Purkinje cell (primary cell): ENCODE results near the gene SOCS7. TPM values are rescaled to one million over a fixed set of nuclear protein-coding genes. Genes with fewer than 3 reads are reported as not detected.

Source experiments
- polyA plus RNA-seq: library from polyadenylated mRNA; unstranded; fragments of >200 nt; fragmentation: Nextera tagmentation; gene quantifications from 2 replicates; pipeline ENCODE4 v1.2.1, GENCODE V29; 2014

Gene SOCS7
- 1.2 and 1.3 TPM in 2 replicates for polyA plus RNA-seq

GRCh38 chr17:38351412-38352222 lies at the start of gene SOCS7:
SOCS7 (plus strand) TSS chr17:38351844; CDS start chr17:38352053, 209 bp downstream.

GRCh38 chr17:38343608-38344419 lies 7.8 kb upstream of the SOCS7 start, which contains the start of gene GPR179:
GPR179 (minus strand) TSS chr17:38343956; CDS start chr17:38343789, 167 bp downstream.

GRCh38 chr17:38428112-38428642 lies 76.5 kb downstream of the SOCS7 start, which contains the start of gene ARHGAP23:
ARHGAP23 (plus strand) TSS chr17:38428464; CDS start chr17:38428486, 22 bp downstream.

Other genes with a start within 250 kb of the SOCS7 start
- gene TBC1D3E, start 223.9 kb upstream of the SOCS7 start, polyA plus RNA-seq = not detected in 2 replicates
- 0.78 TPM in 1 of 2 replicates, not detected in the other for gene TBC1D3, start 159.3 kb upstream of the SOCS7 start, polyA plus RNA-seq
- 32.6 and 59.9 TPM in 2 replicates for gene MRPL45, start 54.7 kb upstream of the SOCS7 start, polyA plus RNA-seq
- gene GPR179, start 7.9 kb upstream of the SOCS7 start, polyA plus RNA-seq = not detected in 2 replicates
- gene ARHGAP23, start 76.6 kb downstream of the SOCS7 start, polyA plus RNA-seq = 2.3 and 4.0 TPM in 2 replicates